ENCODE measurements around the gene NOB1. TPM values are rescaled to one million over a fixed set of nuclear protein-coding genes. Genes with fewer than 3 reads are reported as not detected.

NOB1 gene
- total and polyA plus RNA-seq, 9 of the 15 experiments (the other 6 are each of a cell fraction or from before 2014, with no cell fraction given), result 42.4 to 148 (median 116) TPM

DNA sequence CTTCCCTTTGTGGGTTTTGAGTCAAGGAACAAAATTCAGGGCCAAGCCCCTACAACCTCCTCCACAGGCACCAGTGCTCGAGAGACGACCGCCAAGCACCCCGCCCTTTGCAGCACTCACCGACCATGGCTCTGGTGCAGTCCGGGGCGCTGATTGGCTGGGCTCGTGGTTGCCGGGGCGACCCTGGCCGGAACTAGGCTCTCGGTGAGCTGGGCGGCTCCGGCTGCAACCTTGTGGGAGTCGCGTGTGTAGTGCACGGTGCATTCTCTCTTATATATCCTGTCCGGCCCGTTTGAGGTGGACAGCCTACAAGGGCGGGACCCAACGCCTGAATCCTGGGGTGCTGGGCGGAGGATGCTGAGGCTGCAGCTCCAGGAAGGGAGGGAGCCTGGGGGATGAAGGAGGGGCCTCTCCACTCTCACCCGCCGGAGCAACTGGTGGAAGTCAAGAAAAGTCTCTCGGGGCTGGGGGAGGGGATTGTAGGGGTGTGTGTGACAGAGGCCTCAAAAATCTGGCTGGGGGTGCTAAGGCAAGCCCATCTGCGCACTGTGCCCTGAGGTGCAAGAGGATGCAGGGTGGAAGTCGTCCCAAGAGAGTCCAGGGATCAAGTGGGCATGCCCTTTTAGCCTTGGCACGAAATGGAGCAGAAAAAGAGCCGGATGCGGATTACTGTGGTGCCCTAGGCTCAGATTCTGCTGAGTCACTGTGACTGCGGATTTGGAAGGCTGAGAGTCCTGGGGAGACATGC is 28.2 kb downstream of the NOB1 start, which contains the start of gene NQO1 (continued):
- TF ChIP-seq NKRF (IDR thresholded peaks at IDR 0.05; ENCODE audit: borderline replicate concordance) (peak; percentile 81; the same call in 1 of the 2 replicates), NONO (IDR thresholded peaks at IDR 0.05; ENCODE audit: low read depth in 2 of 2, low read length in 1 of 2) (peak in 1 of 2 experiments; percentile 50; a peak in 2 of 4 replicates), WHSC1 (IDR thresholded peaks at IDR 0.05; ENCODE audit: low read length) (no peak), MEIS2 (IDR thresholded peaks at IDR 0.05; ENCODE audit: partially characterized antibody) (peak; percentile 2), ZNF23 (CRISPR knock-in tag; IDR thresholded peaks at IDR 0.05) (no peak), TFAM (CRISPR knock-in tag; conservative IDR thresholded peaks at IDR 0.05) (no peak)

All from K562 (cell line).